ENCODE measurements around the gene LRRN2.

Gene LRRN2

DNA sequence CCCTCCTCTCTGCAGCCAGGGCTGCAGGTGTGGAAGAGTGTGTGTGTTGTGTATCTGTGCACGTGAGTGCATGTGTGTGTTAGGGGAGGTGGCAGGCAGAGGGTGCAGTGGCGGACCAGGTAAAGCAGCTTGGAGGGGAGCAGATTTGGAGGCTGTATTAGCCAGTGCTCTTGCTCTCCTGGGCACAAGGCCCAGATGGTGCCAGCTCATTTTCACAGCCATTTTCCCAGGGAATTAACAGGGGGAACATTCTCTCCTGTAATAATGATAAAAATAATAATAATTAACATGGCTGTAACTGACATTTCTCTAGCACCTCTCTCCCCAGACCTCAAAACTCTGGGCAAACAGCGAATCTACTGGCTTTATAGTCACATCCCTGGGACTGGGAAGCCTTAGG is 43.6 kb downstream of the LRRN2 start:
- H3K9me3 ChIP-seq (ENCODE audit: control insufficient read depth, low read length): no peaks in the 10 kb centered on the region
- no peak overlapping the region for H3K4me2 ChIP-seq (ENCODE audit: low read length)
- TF ChIP-seq, protein P1, sequence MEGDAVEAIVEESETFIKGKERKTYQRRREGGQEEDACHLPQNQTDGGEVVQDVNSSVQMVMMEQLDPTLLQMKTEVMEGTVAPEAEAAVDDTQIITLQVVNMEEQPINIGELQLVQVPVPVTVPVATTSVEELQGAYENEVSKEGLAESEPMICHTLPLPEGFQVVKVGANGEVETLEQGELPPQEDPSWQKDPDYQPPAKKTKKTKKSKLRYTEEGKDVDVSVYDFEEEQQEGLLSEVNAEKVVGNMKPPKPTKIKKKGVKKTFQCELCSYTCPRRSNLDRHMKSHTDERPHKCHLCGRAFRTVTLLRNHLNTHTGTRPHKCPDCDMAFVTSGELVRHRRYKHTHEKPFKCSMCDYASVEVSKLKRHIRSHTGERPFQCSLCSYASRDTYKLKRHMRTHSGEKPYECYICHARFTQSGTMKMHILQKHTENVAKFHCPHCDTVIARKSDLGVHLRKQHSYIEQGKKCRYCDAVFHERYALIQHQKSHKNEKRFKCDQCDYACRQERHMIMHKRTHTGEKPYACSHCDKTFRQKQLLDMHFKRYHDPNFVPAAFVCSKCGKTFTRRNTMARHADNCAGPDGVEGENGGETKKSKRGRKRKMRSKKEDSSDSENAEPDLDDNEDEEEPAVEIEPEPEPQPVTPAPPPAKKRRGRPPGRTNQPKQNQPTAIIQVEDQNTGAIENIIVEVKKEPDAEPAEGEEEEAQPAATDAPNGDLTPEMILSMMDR (IDR thresholded peaks at IDR 0.05): no peak
- no peaks in the 10 kb centered on the region for H3K27me3 ChIP-seq (ENCODE audit: control insufficient read depth, insufficient read depth, low read length)
- no peaks in the 10 kb centered on the region for H3K4me1 ChIP-seq
- no peak overlapping the region for H3K9ac ChIP-seq
- H2AFZ ChIP-seq: no peak overlapping the region
- H3K4me3 ChIP-seq (ENCODE audit: low read depth, low read length): no peak overlapping the region
- no peaks in the 10 kb centered on the region for H3K36me3 ChIP-seq (ENCODE audit: control insufficient read depth, insufficient read depth, low read length)
- H3K79me2 ChIP-seq: no peaks in the 10 kb centered on the region
- no peak overlapping the region for H3K27ac ChIP-seq

DNA sequence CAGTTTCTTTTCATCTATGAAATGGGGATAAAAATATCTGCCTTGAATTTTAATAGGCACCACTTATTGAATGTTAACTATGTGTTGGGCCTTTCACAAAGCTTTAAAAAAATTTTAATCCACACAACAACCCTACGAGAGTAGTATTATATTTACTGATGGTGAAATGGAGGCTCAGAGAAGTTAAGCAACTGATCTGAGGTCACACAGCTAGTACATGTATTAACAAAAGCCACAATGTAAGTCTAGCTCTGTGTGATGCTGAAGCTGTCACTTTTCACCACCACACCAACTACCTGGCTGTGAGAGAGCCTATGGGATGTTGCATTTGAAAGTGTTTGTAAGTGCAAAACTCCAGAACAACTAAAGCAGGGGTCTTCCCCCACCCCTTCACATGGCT is 44.1 kb downstream of the LRRN2 start:
- no peaks in the 10 kb centered on the region for H3K36me3 ChIP-seq (ENCODE audit: control insufficient read depth, insufficient read depth, low read length)
- H3K4me1 ChIP-seq: no peaks in the 10 kb centered on the region
- no peak overlapping the region for H3K27ac ChIP-seq
- H3K4me3 ChIP-seq (ENCODE audit: low read depth, low read length): no peak overlapping the region
- TF ChIP-seq, protein P1 (IDR thresholded peaks at IDR 0.05): no peak
- no peaks in the 10 kb centered on the region for H3K9me3 ChIP-seq (ENCODE audit: control insufficient read depth, low read length)
- H2AFZ ChIP-seq: no peak overlapping the region
- no peaks in the 10 kb centered on the region for H3K79me2 ChIP-seq
- H3K9ac ChIP-seq: no peak overlapping the region
- H3K27me3 ChIP-seq (ENCODE audit: control insufficient read depth, insufficient read depth, low read length): no peaks in the 10 kb centered on the region
- H3K4me2 ChIP-seq (ENCODE audit: low read length): no peak overlapping the region

DNA sequence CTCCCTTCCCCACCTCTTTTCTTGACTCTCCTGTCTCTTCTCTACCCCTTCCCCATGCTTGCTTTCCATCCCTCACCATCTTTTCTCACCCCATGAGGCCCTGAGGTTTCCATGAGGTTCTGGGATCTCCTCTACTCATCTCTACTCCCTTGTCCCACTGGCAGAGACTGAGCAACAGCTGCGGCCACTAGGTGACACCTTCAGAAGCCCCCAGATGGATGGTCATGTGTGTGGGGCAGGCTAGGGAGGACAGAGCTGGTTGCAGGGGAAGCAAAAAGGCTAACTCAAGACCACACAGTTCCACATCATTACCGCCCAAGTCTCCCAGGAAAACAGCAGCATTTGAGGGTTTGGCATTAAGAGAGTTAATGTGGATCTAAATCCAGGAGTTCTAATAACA is 45.0 kb downstream of the LRRN2 start:
- TF ChIP-seq, protein P1 (IDR thresholded peaks at IDR 0.05): no peak
- Histone ChIP-seq H3K27ac (no peak overlapping the region), H3K4me2 (ENCODE audit: low read length) (no peak overlapping the region), H3K9me3 (ENCODE audit: control insufficient read depth, low read length) (no peaks in the 10 kb centered on the region), H2AFZ (no peak overlapping the region), H3K36me3 (ENCODE audit: control insufficient read depth, insufficient read depth, low read length) (no peaks in the 10 kb centered on the region), H3K79me2 (no peaks in the 10 kb centered on the region), H3K4me1 (no peaks in the 10 kb centered on the region), H3K9ac (no peak overlapping the region), H3K4me3 (ENCODE audit: low read depth, low read length) (no peak overlapping the region), H3K27me3 (ENCODE audit: control insufficient read depth, insufficient read depth, low read length) (no peaks in the 10 kb centered on the region)

DNA sequence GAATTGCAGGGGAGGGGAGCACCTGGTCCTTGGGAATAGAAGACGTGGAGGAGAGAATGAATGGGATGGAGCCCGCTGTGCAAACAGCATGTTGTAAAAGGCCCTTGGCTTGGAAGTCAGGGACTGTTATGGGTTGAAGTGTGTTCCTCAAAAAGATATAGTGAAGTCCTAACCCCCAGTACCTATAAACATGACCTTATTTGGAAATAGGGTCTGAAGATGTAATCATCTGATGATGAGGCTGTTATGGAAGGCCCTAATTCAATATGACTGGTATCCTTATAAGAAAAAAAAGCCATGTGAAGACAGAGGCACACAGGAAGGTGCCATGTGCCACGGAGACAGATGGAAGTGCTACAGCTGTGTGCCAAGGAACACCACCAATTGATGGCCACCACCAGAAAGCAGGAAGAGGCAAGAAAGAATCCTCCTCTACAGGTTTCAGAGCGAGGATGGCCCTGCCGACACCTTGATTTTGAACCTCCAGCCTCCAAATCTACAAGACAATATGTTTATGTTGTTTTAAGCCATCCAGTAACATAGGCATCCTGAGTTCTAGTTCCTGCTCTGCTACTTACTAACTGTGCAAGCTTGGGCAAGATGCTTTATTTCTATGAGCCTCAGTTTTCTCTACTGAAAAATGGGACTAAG is 51.2 kb downstream of the LRRN2 start:
- no peaks in the 10 kb centered on the region for H3K36me3 ChIP-seq (ENCODE audit: control insufficient read depth, insufficient read depth, low read length)
- H3K4me3 ChIP-seq (ENCODE audit: low read depth, low read length): no peak overlapping the region
- no peaks in the 10 kb centered on the region for H3K79me2 ChIP-seq
- no peak overlapping the region for H3K4me2 ChIP-seq (ENCODE audit: low read length)
- no peak overlapping the region for H3K27ac ChIP-seq
- H2AFZ ChIP-seq: no peak overlapping the region
- H3K27me3 ChIP-seq (ENCODE audit: control insufficient read depth, insufficient read depth, low read length): no peaks in the 10 kb centered on the region
- TF ChIP-seq, protein P1 (IDR thresholded peaks at IDR 0.05): no peak
- no peaks in the 10 kb centered on the region for H3K9me3 ChIP-seq (ENCODE audit: control insufficient read depth, low read length)
- no peak overlapping the region for H3K9ac ChIP-seq
- H3K4me1 ChIP-seq: no peaks in the 10 kb centered on the region

DNA sequence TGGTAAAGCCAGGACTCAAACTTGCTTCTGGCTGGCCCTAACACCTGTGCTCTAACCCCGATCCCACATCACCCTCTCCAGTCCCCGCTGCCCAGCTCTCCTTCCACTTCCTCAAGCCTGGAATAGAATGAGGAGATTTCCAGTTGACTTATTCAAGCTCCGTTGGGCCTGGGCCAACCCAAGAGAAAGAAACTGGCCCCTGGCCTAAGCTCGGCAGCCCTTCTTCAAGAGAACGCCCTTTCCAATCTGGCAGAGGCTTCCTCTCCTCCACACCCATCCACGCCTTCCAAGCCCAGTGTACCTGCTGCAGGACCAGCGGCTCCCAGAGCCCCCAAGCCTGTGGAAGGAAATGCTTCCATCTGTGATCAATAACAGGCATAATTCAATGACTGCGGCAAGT is 51.9 kb downstream of the LRRN2 start:
- Histone ChIP-seq H2AFZ (no peak overlapping the region), H3K27me3 (ENCODE audit: control insufficient read depth, insufficient read depth, low read length) (no peaks in the 10 kb centered on the region), H3K4me3 (ENCODE audit: low read depth, low read length) (no peak overlapping the region), H3K79me2 (no peaks in the 10 kb centered on the region), H3K4me1 (no peaks in the 10 kb centered on the region), H3K27ac (no peak overlapping the region), H3K4me2 (ENCODE audit: low read length) (no peak overlapping the region), H3K9ac (no peak overlapping the region), H3K36me3 (ENCODE audit: control insufficient read depth, insufficient read depth, low read length) (no peaks in the 10 kb centered on the region), H3K9me3 (ENCODE audit: control insufficient read depth, low read length) (no peaks in the 10 kb centered on the region)
- TF ChIP-seq, protein P1 (IDR thresholded peaks at IDR 0.05): no peak
